ENCODE measurements around the gene IQCN. TPM values are rescaled to one million over a fixed set of nuclear protein-coding genes. Genes with fewer than 3 reads are reported as not detected.
A peak's percentile ranks its signal among the peaks of the same experiment; 100 is the strongest.

Gene IQCN
- total and polyA plus RNA-seq, 10 of the 15 experiments (the other 5 are each of a cell fraction or from before 2014, with no cell fraction given) = 0.01 to 0.54 (median 0.23) TPM; not detected in 3

- Histone ChIP-seq H3K27ac (ENCODE audit: control insufficient read depth, insufficient read depth) (peak overlapping the region; percentile 72), H3K4me1 (ENCODE audit: control insufficient read depth, insufficient read depth, low read length) (peaks cover 27% of the 10 kb centered on the region), H3K9ac (ENCODE audit: control insufficient read depth, insufficient read depth, low read length) (peak overlapping the region; percentile 68), H3K4me3 (no peak overlapping the region), H3K9me3 (replicated peaks; ENCODE audit: control insufficient read depth, insufficient read depth, low read length) (no peaks in the 10 kb centered on the region), H3K4me2 (ENCODE audit: control insufficient read depth, insufficient read depth) (peak overlapping the region; percentile 59), H2AFZ (ENCODE audit: control insufficient read depth, low read depth, low read length) (peak overlapping the region; percentile 66), H3K27me3 (replicated peaks in 1 of 2; ENCODE audit: control insufficient read depth in 2 of 2, insufficient read depth in 2 of 2, low read length in 1 of 2) (no peaks in the 10 kb centered on the region), H3K36me3 (ENCODE audit: control insufficient read depth in 2 of 2, insufficient read depth in 2 of 2, low read length in 1 of 2) (no peaks in the 10 kb centered on the region), H3K79me2 (ENCODE audit: control insufficient read depth, insufficient read depth, low read length) (peaks cover 19% of the 10 kb centered on the region), H4K20me1 (ENCODE audit: control insufficient read depth, insufficient read depth) (no peaks in the 10 kb centered on the region)
- ChIA-PET POLR2A (interaction anchor here (0.8 to 2.8 kb wide), 5 partner anchors 8 to 44 kb away, joined by 3 to 24 read pairs (median 4); partner anchors contain the start of gene LSM4), CTCF (interaction anchor here (0.9 to 3.1 kb wide), 3 partner anchors 15 to 133 kb away, joined by 3 to 11 read pairs (median 3); no protein-coding TSS in a partner anchor), RAD21 (ENCODE audit: unreplicated experiment) (interaction anchor here (0.7 to 1.2 kb wide), 3 partner anchors 20 to 550 kb away, joined by 3 to 4 read pairs (median 3); partner anchors contain the start of gene LSM4), SMC1A (ENCODE audit: uncharacterized antibody, unreplicated experiment) (interaction anchor here (1.4 kb wide), 1 partner anchor 37 kb away, joined by 4 read pairs; no protein-coding TSS in a partner anchor)
- peak; percentile 38 for FAIRE-seq
- in situ Hi-C loops (cut with MboI) (no loop called here), intact Hi-C loops (cut with micrococcal nuclease; ENCODE audit: unreplicated experiment) (no loop called here)
- DNase-seq (ENCODE audit: low read depth, low spot score) = no peak
- ATAC-seq = no peak
- WGBS (ENCODE audit: insufficient coverage, insufficient replicate concordance, low lambda C conversion rate, missing lambda C conversion rate) = 4% methylated on average over 12 of the region's 12 CpGs
- BruUV-seq (replicated peaks) = no TSS peak
- TF ChIP-seq ATF7 (IDR thresholded peaks at IDR 0.05; ENCODE audit: low read depth) (0 out of 2 replicates have a peak, but pooled peaks have one; percentile 16), JUND (IDR thresholded peaks at IDR 0.05; ENCODE audit: low read depth, low read length) (no peak), SUPT20H (IDR thresholded peaks at IDR 0.05; ENCODE audit: borderline replicate concordance, control insufficient read depth, low read depth, low read length) (no peak), BCL3 (IDR thresholded peaks at IDR 0.05; ENCODE audit: borderline replicate concordance, insufficient read depth, low read depth, low read length, poor library complexity, severe bottlenecking) (no peak), IKZF1 (conservative IDR thresholded peaks at IDR 0.05) (peak; percentile 53), RB1 (IDR thresholded peaks at IDR 0.05; ENCODE audit: borderline replicate concordance) (0 out of 2 replicates have a peak, but pooled peaks have one; percentile 29), NRF1 (conservative IDR thresholded peaks at IDR 0.05; ENCODE audit: low read depth, low read length) (no peak), YY1 (IDR thresholded peaks at IDR 0.05; ENCODE audit: low read depth, low read length) (peak; percentile 19; the same call in 1 of the 2 replicates), ZNF687 (IDR thresholded peaks at IDR 0.05) (peak; percentile 49; the same call in 1 of the 2 replicates), LARP7 (IDR thresholded peaks at IDR 0.05) (0 out of 2 replicates have a peak, but pooled peaks have one; percentile 50)
- TF ChIP-seq, protein P1, sequence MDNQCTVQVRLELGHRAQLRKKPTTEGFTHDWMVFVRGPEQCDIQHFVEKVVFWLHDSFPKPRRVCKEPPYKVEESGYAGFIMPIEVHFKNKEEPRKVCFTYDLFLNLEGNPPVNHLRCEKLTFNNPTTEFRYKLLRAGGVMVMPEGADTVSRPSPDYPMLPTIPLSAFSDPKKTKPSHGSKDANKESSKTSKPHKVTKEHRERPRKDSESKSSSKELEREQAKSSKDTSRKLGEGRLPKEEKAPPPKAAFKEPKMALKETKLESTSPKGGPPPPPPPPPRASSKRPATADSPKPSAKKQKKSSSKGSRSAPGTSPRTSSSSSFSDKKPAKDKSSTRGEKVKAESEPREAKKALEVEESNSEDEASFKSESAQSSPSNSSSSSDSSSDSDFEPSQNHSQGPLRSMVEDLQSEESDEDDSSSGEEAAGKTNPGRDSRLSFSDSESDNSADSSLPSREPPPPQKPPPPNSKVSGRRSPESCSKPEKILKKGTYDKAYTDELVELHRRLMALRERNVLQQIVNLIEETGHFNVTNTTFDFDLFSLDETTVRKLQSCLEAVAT (IDR thresholded peaks at IDR 0.05) = peak; percentile 66; the same call in 1 of the 2 replicates
- TF ChIP-seq, protein P2, sequence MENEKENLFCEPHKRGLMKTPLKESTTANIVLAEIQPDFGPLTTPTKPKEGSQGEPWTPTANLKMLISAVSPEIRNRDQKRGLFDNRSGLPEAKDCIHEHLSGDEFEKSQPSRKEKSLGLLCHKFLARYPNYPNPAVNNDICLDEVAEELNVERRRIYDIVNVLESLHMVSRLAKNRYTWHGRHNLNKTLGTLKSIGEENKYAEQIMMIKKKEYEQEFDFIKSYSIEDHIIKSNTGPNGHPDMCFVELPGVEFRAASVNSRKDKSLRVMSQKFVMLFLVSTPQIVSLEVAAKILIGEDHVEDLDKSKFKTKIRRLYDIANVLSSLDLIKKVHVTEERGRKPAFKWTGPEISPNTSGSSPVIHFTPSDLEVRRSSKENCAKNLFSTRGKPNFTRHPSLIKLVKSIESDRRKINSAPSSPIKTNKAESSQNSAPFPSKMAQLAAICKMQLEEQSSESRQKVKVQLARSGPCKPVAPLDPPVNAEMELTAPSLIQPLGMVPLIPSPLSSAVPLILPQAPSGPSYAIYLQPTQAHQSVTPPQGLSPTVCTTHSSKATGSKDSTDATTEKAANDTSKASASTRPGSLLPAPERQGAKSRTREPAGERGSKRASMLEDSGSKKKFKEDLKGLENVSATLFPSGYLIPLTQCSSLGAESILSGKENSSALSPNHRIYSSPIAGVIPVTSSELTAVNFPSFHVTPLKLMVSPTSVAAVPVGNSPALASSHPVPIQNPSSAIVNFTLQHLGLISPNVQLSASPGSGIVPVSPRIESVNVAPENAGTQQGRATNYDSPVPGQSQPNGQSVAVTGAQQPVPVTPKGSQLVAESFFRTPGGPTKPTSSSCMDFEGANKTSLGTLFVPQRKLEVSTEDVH (IDR thresholded peaks at IDR 0.05; ENCODE audit: low read depth, partially characterized antibody) = no peak
Measured at GRCh38 chr19:18284712-18285360, 10.6 kb upstream of the IQCN start.
